Measurements from ENCODE around the gene LTBP1.

LTBP1 gene

DNA sequence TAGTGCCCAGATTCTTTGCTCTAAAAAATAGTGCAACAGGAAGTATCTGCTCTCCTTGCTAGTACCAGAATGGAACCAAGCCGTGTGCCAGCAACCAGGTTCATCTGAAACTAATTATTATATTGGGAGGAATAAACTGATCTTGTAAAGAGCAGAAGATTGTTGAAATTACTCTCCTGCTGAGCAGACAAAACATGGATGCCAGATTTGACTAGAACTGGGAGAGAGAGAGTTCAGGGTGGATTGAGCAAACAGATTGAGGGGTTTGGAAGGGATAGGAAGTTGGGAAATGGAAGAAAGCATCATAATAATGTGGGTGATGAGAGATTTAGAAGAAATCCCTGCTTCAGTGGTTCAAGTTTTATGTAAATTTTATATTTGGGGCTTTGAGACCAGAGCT, 369.6 kb downstream of the LTBP1 start:
- DNase-seq (ENCODE audit: low spot score): no peak

DNA sequence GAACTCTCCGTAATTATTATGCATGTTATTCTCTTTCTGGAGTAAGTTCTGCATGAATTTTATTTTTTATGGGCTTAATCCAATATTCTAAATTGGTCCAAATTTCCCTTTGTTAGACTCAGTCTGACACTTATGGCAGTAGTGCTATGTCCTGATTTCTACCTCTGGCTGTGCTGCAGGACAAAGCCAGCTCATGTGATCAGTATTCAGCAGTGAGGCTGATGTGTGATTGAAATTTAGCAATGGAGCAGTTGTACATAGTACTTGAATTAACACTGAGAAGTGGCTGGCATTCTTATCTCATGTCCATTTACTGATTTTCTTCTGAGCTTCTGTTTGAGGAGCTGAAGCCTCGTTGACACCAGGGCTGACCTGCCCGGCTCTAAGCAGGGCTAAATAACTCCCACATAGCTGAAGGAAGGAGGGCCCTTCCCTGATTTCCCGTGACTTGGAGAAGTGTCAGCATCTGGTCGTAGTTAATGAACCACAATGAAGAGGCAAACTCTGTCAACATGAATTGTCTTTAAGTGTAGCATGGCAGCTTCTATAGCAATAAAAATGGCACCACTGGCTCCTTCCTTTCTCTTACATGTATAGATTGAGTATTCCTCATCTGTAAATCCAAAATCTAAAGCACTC, 370.7 kb downstream of the LTBP1 start:
- DNase-seq (ENCODE audit: low spot score): no peak

DNA sequence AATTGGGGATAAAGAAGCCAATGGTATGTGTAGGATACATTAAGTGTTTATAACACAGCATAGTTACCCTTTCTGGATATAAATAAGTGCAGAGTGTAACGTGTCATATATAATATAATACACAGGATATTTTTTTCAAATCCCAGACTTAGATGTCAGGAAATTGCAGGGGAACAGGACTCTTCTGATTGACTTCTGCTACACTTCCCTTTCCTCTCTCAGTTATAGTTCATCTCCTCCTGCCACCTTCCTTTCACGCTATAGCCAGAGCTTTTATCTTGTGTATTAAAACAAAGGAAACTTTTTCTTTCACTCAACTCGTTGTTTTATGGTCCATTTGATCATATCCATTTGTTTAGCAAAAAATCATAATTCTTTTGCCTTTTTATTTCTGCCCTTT, 371.7 kb downstream of the LTBP1 start:
- DNase-seq (ENCODE audit: low spot score): no peak

DNA sequence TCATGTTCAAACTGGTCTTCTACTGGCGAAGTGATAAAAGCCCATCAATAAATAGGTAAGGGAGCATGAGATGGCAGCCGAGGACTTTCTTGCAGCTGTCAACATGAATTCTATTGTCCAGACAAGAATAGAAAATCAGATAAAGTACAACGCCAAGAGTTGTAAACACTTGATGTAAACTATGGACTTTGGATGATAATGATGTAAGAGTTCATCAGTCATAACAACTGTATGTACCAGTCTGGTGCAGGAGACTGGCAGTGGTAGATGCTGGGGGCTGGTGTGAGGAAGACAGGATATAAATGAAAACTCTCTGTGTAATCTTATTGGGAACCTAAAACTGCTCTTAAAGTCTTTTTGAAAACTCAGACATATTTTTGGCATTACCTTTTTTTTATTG, 373.8 kb downstream of the LTBP1 start:
- DNase-seq (ENCODE audit: low spot score): no peak

DNA sequence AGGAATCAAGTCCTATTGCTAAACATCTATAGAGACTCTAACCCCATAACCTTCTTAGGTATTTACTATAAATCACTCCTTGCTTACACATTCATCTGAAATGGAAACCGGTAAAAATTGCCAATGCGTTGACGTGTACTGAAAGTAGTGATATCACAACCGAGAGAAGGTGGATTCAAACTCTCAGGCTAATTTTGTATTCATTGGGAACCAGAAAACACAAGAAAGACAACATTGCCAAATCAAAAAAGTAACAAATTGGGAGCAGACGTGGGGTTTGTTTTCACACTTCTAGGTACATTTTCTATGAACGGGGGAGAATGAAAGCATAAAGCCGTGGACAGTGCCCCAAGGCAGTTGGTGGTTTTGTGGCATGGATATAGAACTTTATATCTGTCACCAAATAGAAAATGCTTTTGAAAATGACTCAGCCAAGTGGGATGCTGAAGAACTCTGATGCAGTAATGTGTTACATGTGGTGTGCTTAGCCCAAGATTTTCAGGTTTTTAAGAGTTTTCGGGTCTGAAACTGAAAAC, 374.6 kb downstream of the LTBP1 start:
- no peak for DNase-seq (ENCODE audit: low spot score)

DNA sequence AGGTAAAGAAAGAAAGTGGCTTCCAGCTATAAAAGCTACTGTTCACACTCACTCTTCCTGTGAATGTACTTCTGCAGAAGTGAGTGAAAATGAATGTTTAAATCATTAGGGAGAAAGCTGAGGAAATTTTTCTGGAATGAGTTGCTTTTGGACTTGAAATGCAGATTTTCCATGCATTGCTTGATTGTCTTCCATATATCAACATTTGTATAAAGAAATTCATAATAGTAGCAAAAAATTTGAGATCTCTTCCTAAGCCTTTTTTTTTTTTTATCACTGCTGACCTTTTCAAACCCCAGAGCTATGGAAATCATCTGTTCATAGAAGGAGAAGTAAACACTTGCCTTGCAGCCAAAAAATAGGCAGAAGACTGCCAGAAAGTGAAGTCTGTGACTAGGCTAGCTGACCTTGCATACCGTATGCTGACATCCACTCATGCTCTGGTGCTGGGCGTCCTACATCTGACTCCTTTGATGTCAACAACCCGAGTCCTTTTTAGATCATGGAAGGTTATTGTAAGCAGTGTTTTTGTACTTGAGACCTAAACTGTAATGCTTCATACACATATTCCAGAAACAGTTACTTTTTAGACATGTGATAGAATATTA, 375.2 kb downstream of the LTBP1 start:
- DNase-seq (ENCODE audit: low spot score): no peak

DNA sequence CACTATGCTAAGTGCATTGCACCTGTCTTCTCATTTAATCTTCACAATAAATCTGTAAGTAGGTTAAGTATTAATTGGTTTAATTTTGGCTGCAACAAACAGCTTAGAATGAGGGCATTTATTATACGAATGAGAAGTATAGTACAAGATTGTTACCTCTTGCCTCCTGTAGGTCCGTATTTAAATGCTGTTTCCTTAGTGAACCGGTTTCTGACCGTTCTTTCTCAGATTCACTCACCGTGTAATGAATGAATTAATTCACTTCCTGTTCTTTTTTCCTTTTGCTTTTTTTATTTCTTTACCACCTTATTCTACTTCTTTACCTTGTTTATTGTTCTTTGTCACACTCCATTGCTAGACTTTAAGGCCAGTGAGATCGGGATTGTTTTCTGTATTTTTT, 375.9 kb downstream of the LTBP1 start:
- DNase-seq (ENCODE audit: low spot score): no peak

DNA sequence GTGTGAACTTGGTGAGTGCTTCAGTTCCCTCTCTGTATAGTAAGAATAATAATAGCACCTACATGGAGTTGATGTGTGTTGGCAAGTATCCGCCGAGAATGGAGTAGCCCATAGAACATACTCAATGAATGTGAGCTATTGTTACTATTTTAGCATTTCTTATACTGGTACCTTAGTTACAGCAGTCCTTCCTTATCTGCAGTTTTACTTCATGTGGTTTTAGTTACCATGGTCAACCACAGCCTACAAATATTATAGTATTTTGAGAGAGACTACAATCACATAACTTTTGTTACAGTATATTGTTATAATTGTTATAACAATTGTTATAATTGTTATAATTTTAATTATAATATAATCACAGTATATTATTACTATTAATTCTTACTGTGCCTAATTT, 377.2 kb downstream of the LTBP1 start:
- DNase-seq (ENCODE audit: low spot score): no peak

DNA sequence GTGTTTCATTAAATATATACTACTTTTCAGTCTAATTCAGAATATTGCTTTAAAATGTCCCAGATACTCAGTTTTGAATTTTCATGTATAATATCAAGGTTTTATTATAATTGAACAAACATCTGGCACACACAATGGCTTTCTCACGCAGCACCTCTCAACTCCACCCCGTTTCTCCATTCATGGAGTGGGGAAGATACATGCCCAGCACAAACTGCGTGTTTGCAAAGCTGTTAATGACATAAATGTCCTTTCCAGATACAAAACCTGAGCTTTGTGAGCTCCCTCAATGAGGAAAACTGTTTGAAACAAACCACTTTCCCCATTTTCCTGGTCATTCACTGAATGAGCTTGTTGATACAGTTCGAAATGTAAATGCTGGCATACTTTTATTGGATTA, 379.3 kb downstream of the LTBP1 start:
- no peak for DNase-seq (ENCODE audit: low spot score)

DNA sequence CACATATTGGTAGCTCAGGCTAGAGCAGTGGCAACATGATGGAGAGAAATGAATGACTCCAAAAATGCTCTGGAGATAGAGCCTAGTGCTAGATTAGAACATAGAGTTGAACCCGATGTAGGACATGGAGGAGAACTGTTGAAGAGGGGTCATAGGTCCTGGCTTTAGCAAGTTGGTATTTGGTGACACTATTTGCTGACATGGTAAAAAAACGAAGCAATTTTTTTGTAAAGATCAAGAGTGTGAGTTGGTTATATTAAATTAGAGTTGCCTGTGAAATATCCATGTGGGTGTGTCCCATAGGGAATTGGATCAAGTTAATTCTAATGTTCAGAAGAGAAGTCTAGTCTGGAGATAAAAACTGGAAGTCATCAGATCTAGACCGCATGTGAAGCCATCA, 386.7 kb downstream of the LTBP1 start:
- no peak for DNase-seq (ENCODE audit: low spot score)

DNA sequence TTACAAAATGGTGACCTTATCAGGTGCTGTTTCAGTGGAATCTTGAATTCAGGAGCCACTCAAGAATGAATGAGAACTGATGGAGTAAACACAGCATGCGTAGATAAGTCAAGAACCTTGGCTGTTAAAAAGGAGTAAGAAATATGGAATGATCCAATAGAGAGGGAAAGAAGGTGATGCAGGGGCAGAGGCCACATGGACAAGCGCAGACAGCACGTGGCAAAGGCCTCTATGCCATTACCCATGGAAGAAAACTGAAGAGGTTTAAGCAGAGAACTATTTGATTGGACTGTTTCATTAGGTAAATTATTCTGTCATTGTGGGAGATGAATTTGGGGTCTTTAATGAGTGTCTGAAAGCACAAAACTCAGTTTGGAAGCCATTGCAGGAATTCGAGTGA, 387.3 kb downstream of the LTBP1 start:
- no peak for DNase-seq (ENCODE audit: low spot score)

DNA sequence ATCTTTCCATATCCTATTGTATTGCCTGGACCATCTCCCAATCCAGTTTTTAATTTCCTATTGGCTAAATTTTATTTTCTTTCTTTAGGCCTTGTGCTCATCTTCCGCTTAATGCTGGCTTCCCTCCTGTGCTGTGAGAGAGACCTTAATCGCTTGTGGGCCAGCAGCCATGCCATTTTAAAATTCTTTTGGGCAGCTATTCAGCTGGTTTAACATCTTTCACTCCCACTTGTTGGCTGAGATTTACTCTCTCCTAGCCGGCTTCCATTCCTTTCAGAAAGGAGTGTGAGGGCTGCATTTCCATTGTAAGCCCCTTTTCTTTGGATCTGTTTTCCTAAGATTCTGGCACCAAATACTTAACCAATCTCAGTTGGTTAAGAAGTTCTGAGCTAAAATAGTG, 388.8 kb downstream of the LTBP1 start:
- DNase-seq (ENCODE audit: low spot score): no peak

DNA sequence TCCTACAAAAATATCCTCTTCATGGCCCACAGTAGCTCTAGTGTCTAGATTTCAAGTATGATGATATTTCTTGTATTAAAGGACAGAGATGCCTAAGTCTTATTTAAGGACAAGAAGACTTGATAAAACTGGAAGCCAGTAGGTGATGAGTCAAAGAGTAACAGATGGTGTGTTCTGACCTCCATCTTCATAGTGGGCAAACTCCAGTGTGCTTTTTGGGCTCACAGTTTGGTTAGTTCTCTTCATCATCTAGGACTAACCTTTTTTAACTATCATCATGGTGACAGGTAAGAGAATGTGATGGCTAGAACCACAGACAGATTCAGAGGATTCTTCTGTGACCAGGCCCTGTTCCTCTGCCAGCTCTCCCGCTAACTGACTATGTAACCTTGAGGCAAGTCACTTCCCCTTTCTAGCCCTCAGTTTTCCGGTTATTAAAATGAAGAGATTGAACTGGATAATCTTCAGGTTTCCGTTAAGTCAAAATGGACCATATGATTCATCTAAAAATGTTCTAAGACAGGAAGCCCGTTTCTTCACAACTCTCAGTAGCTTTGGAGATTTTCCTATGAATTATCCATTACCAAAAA, 389.4 kb downstream of the LTBP1 start:
- no peak for DNase-seq (ENCODE audit: low spot score)

DNA sequence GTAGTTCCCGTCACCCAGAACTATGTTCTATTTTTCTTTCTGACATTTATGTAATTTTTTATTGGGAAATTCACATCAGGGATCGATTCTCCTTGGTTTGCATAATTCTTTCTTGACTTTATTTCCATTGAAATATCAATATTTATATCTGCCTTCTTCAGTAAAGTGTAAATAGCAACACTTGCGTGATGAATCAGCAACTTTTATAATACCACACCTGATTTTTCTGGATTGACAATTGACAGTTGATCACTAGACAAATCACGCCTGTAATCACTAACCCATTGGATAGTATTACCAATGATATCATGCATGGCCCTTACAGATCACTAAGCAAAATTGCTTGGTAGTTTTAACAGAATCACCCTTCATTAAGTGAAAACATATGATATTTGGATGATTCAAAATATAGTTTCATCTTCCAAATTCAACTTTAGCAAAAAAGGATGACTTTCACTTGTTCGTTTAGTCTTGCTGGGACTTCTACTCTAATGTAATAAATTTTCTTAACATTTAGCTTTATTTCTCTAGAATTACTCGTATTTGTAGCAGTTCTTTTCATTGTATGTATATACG, 390.7 kb downstream of the LTBP1 start:
- no peak for DNase-seq (ENCODE audit: low spot score)

DNA sequence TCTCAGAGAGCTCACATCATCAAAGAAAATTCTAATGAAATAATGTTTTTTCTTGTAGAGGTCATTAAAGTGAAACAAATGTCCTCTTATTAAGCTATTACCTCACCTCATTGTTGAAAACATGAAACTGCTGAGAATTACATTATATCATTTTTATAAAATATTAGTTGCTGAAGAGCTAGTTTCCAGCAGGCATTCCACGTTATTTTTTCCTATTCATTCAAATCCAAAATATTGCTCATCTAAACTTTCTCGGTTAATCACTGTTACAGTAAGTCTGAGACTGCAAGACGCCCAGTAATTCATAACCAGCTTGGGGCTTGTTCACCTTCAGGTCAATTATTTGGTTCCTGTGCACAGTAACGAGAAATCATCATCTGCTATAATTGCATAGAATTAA, 391.2 kb downstream of the LTBP1 start:
- no peak for DNase-seq (ENCODE audit: low spot score)

DNA sequence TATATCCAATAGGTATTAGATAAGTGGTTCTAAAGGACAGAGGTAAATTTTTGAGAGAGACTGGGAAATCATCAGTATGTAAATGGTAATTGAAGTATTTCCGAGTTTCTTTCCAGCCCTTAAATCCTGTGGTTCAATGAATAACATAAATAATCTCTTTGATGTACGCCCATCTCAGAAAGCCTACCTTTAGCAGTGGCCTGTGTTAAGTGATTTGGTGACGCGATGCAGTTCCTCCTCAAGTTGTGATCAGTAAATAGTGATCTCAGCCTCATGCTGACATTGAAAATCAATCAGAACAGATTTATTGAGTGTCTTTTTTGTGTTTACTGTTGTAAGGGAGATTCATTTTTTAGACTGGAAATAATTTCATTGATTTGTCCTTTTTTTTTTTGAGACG, 392.5 kb downstream of the LTBP1 start:
- no peak for DNase-seq (ENCODE audit: low spot score)

DNA sequence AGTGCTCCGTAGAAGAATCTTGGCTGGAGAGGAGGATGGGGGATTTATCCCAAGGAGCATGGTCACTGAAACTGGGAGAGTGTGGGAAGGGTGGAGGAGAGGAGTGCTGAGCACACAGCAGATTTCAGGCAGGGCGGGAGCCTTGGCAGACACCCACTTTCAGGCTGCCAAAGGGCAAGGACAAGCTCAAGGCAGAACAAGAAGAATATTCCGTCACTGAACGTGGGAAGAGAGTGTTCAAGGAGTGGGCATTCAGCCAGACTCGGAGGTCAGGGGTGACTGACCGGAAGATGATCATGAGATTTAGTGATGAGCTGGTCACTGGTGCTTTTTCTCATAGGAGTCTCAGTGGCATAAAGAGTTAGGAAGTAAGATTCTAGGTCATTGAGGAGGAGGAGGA, 393.5 kb downstream of the LTBP1 start:
- no peak for DNase-seq (ENCODE audit: low spot score)

DNA sequence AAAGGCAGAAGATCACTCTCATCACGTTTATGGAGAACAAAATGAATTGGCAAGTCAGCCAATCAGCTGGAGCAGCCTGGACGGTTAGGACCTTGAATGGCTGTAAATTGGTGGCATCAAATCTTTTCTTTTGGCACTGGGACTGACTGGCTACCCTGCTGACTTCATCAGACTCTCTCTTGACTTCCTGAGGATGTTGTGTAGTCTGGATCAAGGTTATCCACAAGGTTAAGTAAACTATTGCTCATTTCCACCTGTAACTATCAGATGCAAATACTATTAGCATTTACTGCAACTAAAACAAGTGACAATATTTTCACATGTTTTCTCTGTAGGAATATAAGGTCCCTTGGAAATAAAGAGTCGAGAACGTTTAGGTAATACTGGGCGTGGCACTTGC, 395.4 kb downstream of the LTBP1 start:
- no peak for DNase-seq (ENCODE audit: low spot score)

DNA sequence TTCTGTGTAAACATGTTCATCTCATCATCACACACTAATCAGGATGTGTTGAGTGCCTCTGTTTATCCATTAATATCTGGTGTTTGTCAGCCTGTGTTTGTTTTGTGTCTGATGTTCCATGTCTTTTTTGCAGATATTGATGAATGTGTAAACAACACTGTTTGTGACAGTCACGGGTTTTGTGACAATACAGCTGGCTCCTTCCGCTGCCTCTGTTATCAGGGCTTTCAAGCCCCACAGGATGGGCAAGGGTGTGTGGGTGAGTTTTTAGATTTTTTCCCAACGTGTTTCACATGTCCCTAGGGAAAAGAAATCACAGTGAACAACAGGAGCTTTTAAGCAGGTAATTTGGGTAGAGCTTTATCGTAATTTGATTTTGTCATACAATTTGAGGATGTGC, 396.0 kb downstream of the LTBP1 start:
- no peak for DNase-seq (ENCODE audit: low spot score)

DNA sequence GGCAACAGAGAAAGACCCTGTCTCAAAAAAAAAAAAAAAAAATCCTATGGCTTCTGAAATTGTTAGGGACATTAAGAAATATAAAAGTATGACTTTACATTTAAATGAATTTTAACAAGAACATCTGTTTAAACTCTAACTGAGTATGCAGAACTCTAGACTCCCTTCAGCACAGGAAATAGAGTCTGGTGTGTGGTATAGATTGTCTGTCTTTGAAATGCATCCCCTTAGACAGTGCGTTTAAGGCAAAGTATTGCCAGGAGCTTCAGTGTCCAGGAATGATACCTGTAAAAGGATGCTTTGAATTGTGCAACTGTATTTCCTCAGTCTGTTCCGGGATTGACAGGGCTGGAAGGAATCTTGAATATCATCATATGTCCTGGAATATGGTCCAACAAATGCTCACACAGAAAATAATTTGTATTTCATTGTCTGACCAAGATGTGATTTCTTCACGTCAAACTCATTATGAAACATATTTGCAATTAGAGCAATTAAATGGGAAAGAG, 396.7 kb downstream of the LTBP1 start:
- DNase-seq (ENCODE audit: low spot score): no peak

DNA sequence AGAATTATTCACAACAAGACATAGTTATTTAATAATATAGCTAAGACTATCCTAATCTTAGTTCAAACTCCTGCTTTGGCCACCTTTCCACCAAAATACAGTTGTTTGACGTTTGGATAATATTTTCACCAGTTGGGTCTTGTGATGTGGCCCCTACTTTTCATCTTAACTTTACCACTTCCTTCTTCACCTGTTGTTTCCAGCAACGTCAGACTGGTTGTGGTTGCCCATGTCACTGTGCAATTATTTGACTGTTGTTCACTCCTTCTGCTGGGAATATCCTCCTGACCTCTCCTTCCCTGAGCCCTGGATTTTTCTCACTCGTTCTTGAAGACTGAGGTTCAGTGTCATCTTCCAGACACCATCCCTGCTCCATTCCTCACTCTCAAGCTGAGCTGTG, 397.5 kb downstream of the LTBP1 start:
- no peak for DNase-seq (ENCODE audit: low spot score)

DNA sequence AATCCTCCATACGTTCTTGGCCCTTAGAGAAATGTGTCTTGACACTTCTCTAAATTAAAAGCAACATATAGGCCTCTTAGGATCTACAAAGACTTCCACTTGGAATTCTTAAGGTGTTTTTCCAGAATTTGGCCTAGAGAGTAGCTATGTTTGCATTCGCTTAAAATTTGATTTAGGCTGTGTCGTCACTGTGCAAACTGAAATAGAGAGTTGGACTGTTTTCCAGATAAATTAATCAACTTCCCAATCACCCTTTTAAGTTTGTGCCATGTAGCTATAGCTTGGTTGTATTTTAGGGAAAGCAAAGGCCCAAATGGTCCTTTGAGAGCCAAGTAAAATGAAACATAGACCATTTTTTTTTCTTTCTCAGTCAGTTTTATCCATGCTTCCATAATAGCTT, 401.1 kb downstream of the LTBP1 start:
- DNase-seq (ENCODE audit: low spot score): no peak

DNA sequence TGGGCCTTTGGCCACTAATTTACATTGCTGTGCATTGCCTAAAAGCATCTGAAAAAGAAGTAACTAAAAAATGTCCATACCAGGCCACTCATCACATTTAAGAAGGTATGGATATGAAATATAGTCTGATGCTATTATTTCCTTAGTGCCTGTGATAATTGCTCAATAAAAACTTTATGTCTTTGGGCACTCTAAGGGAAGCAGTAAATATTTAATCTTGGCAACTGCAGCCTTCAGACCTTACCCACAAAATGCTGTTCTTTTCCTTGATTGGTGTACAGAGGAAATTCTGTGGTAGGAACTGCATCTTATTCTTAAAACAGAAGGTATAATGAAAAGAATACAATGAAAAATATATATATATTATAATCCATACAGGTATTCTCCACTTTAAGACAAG, 403.9 kb downstream of the LTBP1 start:
- DNase-seq (ENCODE audit: low spot score): no peak
